Measurements from ENCODE around the gene AP2M1. TPM values are rescaled to one million over a fixed set of nuclear protein-coding genes. Genes with fewer than 3 reads are reported as not detected.
A peak's percentile ranks its signal among the peaks of the same experiment; 100 is the strongest.

AP2M1 gene
- total and polyA plus RNA-seq, 2 of the 13 experiments (the other 11 are each of a cell fraction or from before 2014, with no cell fraction given) = 126 to 146 TPM

- 0 out of 2 replicates have a peak, but pooled peaks have one; percentile 14 for TF ChIP-seq AKNA (CRISPR knock-in tag; IDR thresholded peaks at IDR 0.05; ENCODE audit: borderline replicate concordance)
Measured at GRCh38 chr3:184135911-184136260, 38.8 kb upstream of the AP2M1 start (continued).

GRCh38 chr3:184140436-184140835 is 34.2 kb upstream of the AP2M1 start:
- BruUV-seq (replicated peaks) = no TSS peak
- ChIA-PET POLR2A (no interaction called here), CTCF (ENCODE audit: low intra/inter-chr PET ratio, low total read pairs) (no interaction called here)
- intact Hi-C loops (cut with micrococcal nuclease; ENCODE audit: unreplicated experiment) (no loop called here), in situ Hi-C loops (cut with HindIII; ENCODE audit: extremely low pct_ligation_motif_present, low pct_unique_long_range_greater_than_20kb) (loop anchor here (25.0 kb wide), 1 partner anchor 253 kb away; the partner anchor contains the start of gene PARL)
- FAIRE-seq (no peak), DNase-seq (ENCODE audit: low spot score) (no peak), ATAC-seq (no peak)
- H3K4me1 ChIP-seq (ENCODE audit: insufficient read depth, low read length) = peaks cover 17% of the 10 kb centered on the region
- H4K20me1 ChIP-seq (ENCODE audit: insufficient read depth, low read length) = no peaks in the 10 kb centered on the region
- 97% methylated on average over 3 of the region's 10 CpGs for WGBS (ENCODE audit: low lambda C conversion rate)
- H3K9ac ChIP-seq (ENCODE audit: insufficient read depth, low read depth, low read length) = no peak overlapping the region
- H3K79me2 ChIP-seq (ENCODE audit: insufficient read depth, low read length) = peaks cover 28% of the 10 kb centered on the region
- H3K36me3 ChIP-seq (replicated peaks in 1 of 2; ENCODE audit: control insufficient read depth in 1 of 2, insufficient read depth in 2 of 2, low read length in 2 of 2) = peaks cover 28 to 62% of the 10 kb centered on the region in 2 experiments
- TF ChIP-seq PAWR (CRISPR knock-in tag; IDR thresholded peaks at IDR 0.05; ENCODE audit: borderline replicate concordance) (no peak), SSRP1 (CRISPR knock-in tag; IDR thresholded peaks at IDR 0.05) (no peak), NFIC (IDR thresholded peaks at IDR 0.05; ENCODE audit: low read length) (no peak), EED (CRISPR knock-in tag; IDR thresholded peaks at IDR 0.05) (no peak), ZNF224 (CRISPR knock-in tag; IDR thresholded peaks at IDR 0.05) (no peak), ZNF788 (CRISPR knock-in tag; IDR thresholded peaks at IDR 0.05; ENCODE audit: borderline replicate concordance) (no peak), ZMYM3 (CRISPR knock-in tag; IDR thresholded peaks at IDR 0.05) (no peak)
- H3K4me3 ChIP-seq (replicated peaks in 1 of 3; ENCODE audit: insufficient read depth in 1 of 3, low read depth in 2 of 3, low read length in 3 of 3) = no peak overlapping the region
- H3K4me2 ChIP-seq (ENCODE audit: low read depth, low read length) = no peak overlapping the region
- no peak overlapping the region for H2AFZ ChIP-seq (ENCODE audit: low read length)
- H3K9me3 ChIP-seq (ENCODE audit: low read length) = no peaks in the 10 kb centered on the region
- no peak overlapping the region for H3K27ac ChIP-seq (ENCODE audit: extremely low read length, insufficient read depth, low read length)
- H3K27me3 ChIP-seq (ENCODE audit: control insufficient read depth in 1 of 2, insufficient read depth in 2 of 2, low read length in 2 of 2) = no peaks in the 10 kb centered on the region; a peak in 1 of 5 replicates
